HG02571 (cell line): ENCODE results near the gene MOB1A.
A peak's percentile ranks its signal among the peaks of the same experiment; 100 is the strongest.
"Not testable (repeated sequence)": the region's sequence is repeated elsewhere in the genome, so short reads cannot be mapped to it uniquely, and the experiment has no call there.

Source experiments
- ATAC-seq: cut with Tn5 transposase; IDR thresholded peaks from one replicate; pipeline ENCODE4 v1.9.1; 2021; ENCODE audit warnings: mild to moderate bottlenecking, moderate library complexity; ENCODE audit not compliant: unreplicated experiment

MOB1A gene

GRCh38 chr2:74178211-74179062 lies at the start of gene MOB1A:
Gene MOB1A (minus strand): TSS chr2:74178879. CDS start chr2:74178674, 205 bp downstream.
- ATAC-seq, result peak; percentile 87

- no peak for ATAC-seq
Observed at GRCh38 chr2:74227646-74228045, 49.0 kb upstream of the MOB1A start.

- ATAC-seq, result no peak
Observed at GRCh38 chr2:74226648-74227213, 48.1 kb upstream of the MOB1A start.

- no peak for ATAC-seq
Observed at GRCh38 chr2:74225698-74226459, 47.2 kb upstream of the MOB1A start.

GRCh38 chr2:74223941-74224770 lies 45.5 kb upstream of the MOB1A start:
- no peak for ATAC-seq

GRCh38 chr2:74222300-74222650 lies 43.6 kb upstream of the MOB1A start:
- ATAC-seq, result no peak

- no peak for ATAC-seq
Observed at GRCh38 chr2:74221604-74222299, 43.1 kb upstream of the MOB1A start.

GRCh38 chr2:74221091-74221490 lies 42.4 kb upstream of the MOB1A start:
- no peak for ATAC-seq

GRCh38 chr2:74219846-74220486 lies 41.3 kb upstream of the MOB1A start:
- ATAC-seq, result no peak

- no peak for ATAC-seq
Observed at GRCh38 chr2:74216642-74217041, 38.0 kb upstream of the MOB1A start.

GRCh38 chr2:74215771-74216170 lies 37.1 kb upstream of the MOB1A start:
- not testable (repeated sequence) for ATAC-seq

GRCh38 chr2:74212702-74213410 lies 34.2 kb upstream of the MOB1A start:
- ATAC-seq, result no peak

- peak; percentile 63 for ATAC-seq
Observed at GRCh38 chr2:74206180-74206688, 27.6 kb upstream of the MOB1A start.

- ATAC-seq, result no peak
Observed at GRCh38 chr2:74205596-74205995, 26.9 kb upstream of the MOB1A start.

- no peak for ATAC-seq
Observed at GRCh38 chr2:74205113-74205512, 26.4 kb upstream of the MOB1A start.

- no peak for ATAC-seq
Observed at GRCh38 chr2:74204436-74204835, 25.8 kb upstream of the MOB1A start.

- no peak for ATAC-seq
Observed at GRCh38 chr2:74201596-74201995, 22.9 kb upstream of the MOB1A start.

GRCh38 chr2:74201196-74201595 lies 22.5 kb upstream of the MOB1A start:
- no peak for ATAC-seq

GRCh38 chr2:74199871-74200305 lies 21.2 kb upstream of the MOB1A start:
- ATAC-seq, result no peak
